ENCODE results near the gene HDAC9.

HDAC9 gene

DNA sequence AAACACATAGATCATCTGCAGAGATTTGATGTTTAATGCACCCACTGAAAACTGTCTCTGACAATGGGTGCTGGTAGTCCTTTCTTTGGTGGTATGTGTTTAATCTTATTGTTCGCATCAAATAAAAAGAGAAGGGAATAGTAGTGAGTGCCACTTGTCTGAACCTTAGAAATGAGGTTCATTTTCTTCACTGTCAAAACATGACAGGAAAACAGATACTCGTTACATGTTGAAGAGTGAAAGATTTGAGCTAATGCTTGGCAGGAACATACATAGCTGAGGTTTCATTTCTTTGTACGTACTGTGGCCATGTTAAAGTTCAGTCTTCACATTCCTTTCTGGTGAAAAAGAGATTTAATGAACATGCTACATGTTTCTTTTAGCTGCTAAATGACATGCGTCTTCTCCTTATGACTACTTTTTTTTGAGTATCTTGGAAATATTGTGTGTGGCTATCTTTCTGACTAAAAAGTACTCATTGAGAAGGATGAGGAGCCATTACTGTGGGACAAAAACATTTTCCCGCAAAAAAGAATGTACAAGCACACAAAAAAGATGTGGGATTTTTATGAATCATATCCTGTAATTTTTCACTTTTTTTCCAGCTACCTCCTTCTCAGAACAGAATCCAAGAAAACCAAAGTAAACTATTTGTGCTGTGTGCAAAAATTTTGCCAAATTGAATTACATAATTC, 513.8 kb downstream of the HDAC9 start:
- TF ChIP-seq, protein P1, sequence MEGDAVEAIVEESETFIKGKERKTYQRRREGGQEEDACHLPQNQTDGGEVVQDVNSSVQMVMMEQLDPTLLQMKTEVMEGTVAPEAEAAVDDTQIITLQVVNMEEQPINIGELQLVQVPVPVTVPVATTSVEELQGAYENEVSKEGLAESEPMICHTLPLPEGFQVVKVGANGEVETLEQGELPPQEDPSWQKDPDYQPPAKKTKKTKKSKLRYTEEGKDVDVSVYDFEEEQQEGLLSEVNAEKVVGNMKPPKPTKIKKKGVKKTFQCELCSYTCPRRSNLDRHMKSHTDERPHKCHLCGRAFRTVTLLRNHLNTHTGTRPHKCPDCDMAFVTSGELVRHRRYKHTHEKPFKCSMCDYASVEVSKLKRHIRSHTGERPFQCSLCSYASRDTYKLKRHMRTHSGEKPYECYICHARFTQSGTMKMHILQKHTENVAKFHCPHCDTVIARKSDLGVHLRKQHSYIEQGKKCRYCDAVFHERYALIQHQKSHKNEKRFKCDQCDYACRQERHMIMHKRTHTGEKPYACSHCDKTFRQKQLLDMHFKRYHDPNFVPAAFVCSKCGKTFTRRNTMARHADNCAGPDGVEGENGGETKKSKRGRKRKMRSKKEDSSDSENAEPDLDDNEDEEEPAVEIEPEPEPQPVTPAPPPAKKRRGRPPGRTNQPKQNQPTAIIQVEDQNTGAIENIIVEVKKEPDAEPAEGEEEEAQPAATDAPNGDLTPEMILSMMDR (IDR thresholded peaks at IDR 0.05): no peak
- no peaks in the 10 kb centered on the region for H3K9me3 ChIP-seq
- no peak overlapping the region for H3K4me3 ChIP-seq (ENCODE audit: low read depth in 1 of 2, low read length in 1 of 2)
- no peaks in the 10 kb centered on the region for H3K36me3 ChIP-seq
- H3K27me3 ChIP-seq: no peaks in the 10 kb centered on the region
- no peak overlapping the region for H3K27ac ChIP-seq
- H3K4me1 ChIP-seq (ENCODE audit: control insufficient read depth in 1 of 2, insufficient read depth in 1 of 2, low read depth in 1 of 2, low read length in 1 of 2): no peaks in the 10 kb centered on the region

DNA sequence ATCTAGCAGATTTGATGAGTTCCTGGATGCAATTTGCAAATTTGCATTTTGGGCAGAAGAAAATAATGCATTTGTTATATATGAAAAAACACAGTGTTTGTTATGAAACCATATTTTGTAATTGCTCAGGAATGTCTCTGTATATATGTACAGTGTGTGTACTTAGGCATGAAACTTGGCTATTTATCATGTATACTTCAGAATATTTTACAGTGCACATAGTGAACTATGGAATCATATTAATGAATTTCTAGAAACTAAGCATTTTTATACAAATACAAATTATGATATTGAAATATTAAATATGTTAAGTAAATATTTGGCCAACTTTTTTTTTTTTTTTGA, 514.4 kb downstream of the HDAC9 start:
- no peak overlapping the region for H3K27ac ChIP-seq

DNA sequence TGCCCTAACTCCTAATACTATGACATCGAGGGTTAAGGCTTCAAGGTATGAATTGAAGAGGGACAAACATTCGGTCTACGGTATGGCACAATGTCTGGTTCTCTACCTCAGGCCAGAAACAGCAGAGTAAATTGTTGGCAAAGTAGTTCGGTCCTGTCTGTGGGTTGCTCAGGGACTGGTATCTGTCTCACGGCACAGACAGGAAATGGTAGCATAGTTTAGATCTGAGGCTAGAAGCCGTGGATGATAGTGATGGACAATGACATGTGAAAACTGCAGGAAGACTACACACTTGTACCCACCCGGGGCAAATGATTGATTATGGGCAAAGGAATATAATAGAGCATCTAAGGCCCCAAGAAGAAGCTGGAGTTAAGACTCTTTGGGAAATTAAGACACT, 515.7 kb downstream of the HDAC9 start:
- TF ChIP-seq, protein P1 (IDR thresholded peaks at IDR 0.05): no peak
- no peaks in the 10 kb centered on the region for H3K36me3 ChIP-seq
- no peak overlapping the region for H3K4me3 ChIP-seq (ENCODE audit: low read depth in 1 of 2, low read length in 1 of 2)
- no peak overlapping the region for H3K27ac ChIP-seq
- no peaks in the 10 kb centered on the region for H3K9me3 ChIP-seq
- H3K4me1 ChIP-seq (ENCODE audit: control insufficient read depth in 1 of 2, insufficient read depth in 1 of 2, low read depth in 1 of 2, low read length in 1 of 2): no peaks in the 10 kb centered on the region
- no peaks in the 10 kb centered on the region for H3K27me3 ChIP-seq

More for the DNA sequence above, 514.4 kb downstream of the HDAC9 start:
- TF ChIP-seq, protein P1 (IDR thresholded peaks at IDR 0.05): no peak
- Histone ChIP-seq H3K9me3 (no peaks in the 10 kb centered on the region), H3K4me3 (ENCODE audit: low read depth in 1 of 2, low read length in 1 of 2) (no peak overlapping the region), H3K27me3 (no peaks in the 10 kb centered on the region), H3K36me3 (no peaks in the 10 kb centered on the region), H3K4me1 (ENCODE audit: control insufficient read depth in 1 of 2, insufficient read depth in 1 of 2, low read depth in 1 of 2, low read length in 1 of 2) (no peaks in the 10 kb centered on the region)

DNA sequence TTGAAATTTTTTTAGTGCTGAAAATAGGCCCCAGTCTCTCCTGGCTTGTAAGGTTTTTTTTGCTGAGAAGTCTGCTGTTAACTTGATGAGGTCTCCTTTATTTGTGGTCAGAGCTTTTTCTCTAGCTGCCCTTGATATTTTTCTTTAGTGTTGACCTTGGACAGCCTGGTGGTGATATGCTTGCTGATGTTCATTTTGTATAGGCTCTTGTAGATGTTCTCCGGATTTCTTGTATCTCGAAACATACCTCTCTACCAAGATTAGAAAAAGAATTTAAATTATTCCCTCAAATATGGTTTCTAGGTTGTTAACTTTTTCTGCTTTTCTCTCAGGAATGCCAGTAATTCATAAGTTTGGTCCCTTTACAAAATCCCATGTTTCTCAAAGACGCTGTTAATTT, 519.5 kb downstream of the HDAC9 start:
- Histone ChIP-seq H3K27me3 (no peaks in the 10 kb centered on the region), H3K4me3 (ENCODE audit: low read depth in 1 of 2, low read length in 1 of 2) (no peak overlapping the region), H3K4me1 (ENCODE audit: control insufficient read depth in 1 of 2, insufficient read depth in 1 of 2, low read depth in 1 of 2, low read length in 1 of 2) (no peaks in the 10 kb centered on the region), H3K36me3 (no peaks in the 10 kb centered on the region), H3K27ac (no peak overlapping the region), H3K9me3 (no peaks in the 10 kb centered on the region)
- TF ChIP-seq, protein P1 (IDR thresholded peaks at IDR 0.05): no peak

DNA sequence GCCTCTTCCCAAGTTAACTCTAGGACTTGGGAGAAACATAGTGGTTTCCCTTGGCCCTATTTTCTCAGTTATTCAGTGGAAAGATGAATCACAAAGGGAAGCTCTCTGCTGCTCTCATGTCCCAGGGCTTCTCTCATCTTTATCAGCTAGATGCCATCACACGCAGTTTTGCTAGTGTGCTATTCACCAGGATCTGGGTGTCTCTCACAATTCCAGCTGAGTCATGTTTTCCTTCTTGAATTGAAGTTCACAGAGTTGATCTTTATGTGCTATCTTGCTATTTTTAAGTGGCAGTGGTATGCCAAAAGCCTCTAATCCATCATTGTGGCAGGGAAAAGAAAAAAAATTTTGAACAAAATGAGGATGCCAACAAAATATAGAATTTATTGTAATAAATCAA, 520.6 kb downstream of the HDAC9 start:
- H3K27ac ChIP-seq: no peak overlapping the region
- TF ChIP-seq, protein P1 (IDR thresholded peaks at IDR 0.05): no peak
- H3K36me3 ChIP-seq: no peaks in the 10 kb centered on the region
- no peaks in the 10 kb centered on the region for H3K9me3 ChIP-seq
- no peak overlapping the region for H3K4me3 ChIP-seq (ENCODE audit: low read depth in 1 of 2, low read length in 1 of 2)
- no peaks in the 10 kb centered on the region for H3K27me3 ChIP-seq
- H3K4me1 ChIP-seq (ENCODE audit: control insufficient read depth in 1 of 2, insufficient read depth in 1 of 2, low read depth in 1 of 2, low read length in 1 of 2): no peaks in the 10 kb centered on the region
